HepG2 (cell line): ENCODE results near the gene RASGRP2.

ENCODE experiments used
- FOXA1 ChIP-seq, 2 experiments: fragments of 450-650 bp in 1 of 2; sonication (generic) in 1 of 2; formaldehyde crosslinking in 1 of 2; IDR thresholded peaks; 2 replicates each; pipeline versions ENCODE4 v1.4.0 to v1.6.1; 2016 to 2020; ENCODE audit warnings: missing genetic modification reagents in 1 of 2
- GTF3A ChIP-seq: sonication (generic); formaldehyde crosslinking; conservative IDR thresholded peaks from 2 replicates; pipeline ENCODE4 v1.4.0; 2020; ENCODE audit warnings: mild to moderate bottlenecking, missing genetic modification reagents
- JUNB ChIP-seq: sonication (generic); formaldehyde crosslinking; IDR thresholded peaks from 2 replicates; pipeline ENCODE4 v1.8.0; 2022; ENCODE audit warnings: missing genetic modification reagents, mild to moderate bottlenecking, borderline replicate concordance
- KDM1A ChIP-seq: IDR thresholded peaks from 2 replicates; pipeline ENCODE4 v1.6.1; 2016; ENCODE audit warnings: missing compliant biosample characterization
- MEIS2 ChIP-seq: sonication (generic); formaldehyde crosslinking; IDR thresholded peaks from 2 replicates; pipeline ENCODE4 v1.9.0; 2021; ENCODE audit warnings: mild to moderate bottlenecking, missing genetic modification reagents
- POLR2A ChIP-seq, 2 experiments: IDR thresholded peaks; 2 replicates each; pipeline ENCODE4 v1.6.1; 2011; ENCODE audit warnings: low read depth in 2 of 2, low read length in 2 of 2, mild to moderate bottlenecking in 1 of 2, moderate library complexity in 1 of 2; ENCODE audit not compliant: insufficient read depth in 1 of 2
- ZNF501 ChIP-seq: sonication (generic); formaldehyde crosslinking; IDR thresholded peaks from 2 replicates; pipeline ENCODE4 v1.5.1; 2020; ENCODE audit warnings: mild to moderate bottlenecking, moderate library complexity, missing genetic modification reagents
- ZNF615 ChIP-seq: sonication (generic); formaldehyde crosslinking; IDR thresholded peaks from 2 replicates; pipeline ENCODE4 v1.5.0; 2020; ENCODE audit warnings: mild to moderate bottlenecking, missing genetic modification reagents, borderline replicate concordance
- ZNF670 ChIP-seq: sonication (generic); formaldehyde crosslinking; IDR thresholded peaks from 2 replicates; pipeline ENCODE4 v1.8.0; 2022; ENCODE audit warnings: mild to moderate bottlenecking, missing genetic modification reagents, borderline replicate concordance
- TF ChIP-seq, protein P1 (sequence below), 2 experiments: sonication (generic) in 1 of 2; formaldehyde crosslinking in 1 of 2; IDR thresholded peaks; 2 replicates each; pipeline versions ENCODE4 v1.5.1 to v1.6.1; 2011 to 2020; ENCODE audit warnings: borderline replicate concordance in 1 of 2, low read depth in 1 of 2, low read length in 1 of 2, mild to moderate bottlenecking in 1 of 2, missing genetic modification reagents in 1 of 2, moderate library complexity in 1 of 2
- TF ChIP-seq, protein P2 (sequence below): fragments of 450-650 bp; IDR thresholded peaks from 2 replicates; pipeline ENCODE4 v1.6.1; 2017; ENCODE audit warnings: mild to moderate bottlenecking
- TF ChIP-seq, protein P3 (sequence below): sonication (generic); formaldehyde crosslinking; IDR thresholded peaks from 2 replicates; pipeline ENCODE4 v1.8.1; 2022; ENCODE audit warnings: mild to moderate bottlenecking, missing genetic modification reagents
- TF ChIP-seq, protein P4 (sequence below): sonication (generic); formaldehyde crosslinking; IDR thresholded peaks from 2 replicates; pipeline ENCODE4 v1.5.1; 2020; ENCODE audit warnings: mild to moderate bottlenecking, moderate library complexity, missing genetic modification reagents
- TF ChIP-seq, protein P5 (sequence below): sonication (generic); formaldehyde crosslinking; IDR thresholded peaks from 2 replicates; pipeline ENCODE4 v1.5.0; 2020; ENCODE audit warnings: mild to moderate bottlenecking, missing genetic modification reagents, moderate library complexity

DNA sequence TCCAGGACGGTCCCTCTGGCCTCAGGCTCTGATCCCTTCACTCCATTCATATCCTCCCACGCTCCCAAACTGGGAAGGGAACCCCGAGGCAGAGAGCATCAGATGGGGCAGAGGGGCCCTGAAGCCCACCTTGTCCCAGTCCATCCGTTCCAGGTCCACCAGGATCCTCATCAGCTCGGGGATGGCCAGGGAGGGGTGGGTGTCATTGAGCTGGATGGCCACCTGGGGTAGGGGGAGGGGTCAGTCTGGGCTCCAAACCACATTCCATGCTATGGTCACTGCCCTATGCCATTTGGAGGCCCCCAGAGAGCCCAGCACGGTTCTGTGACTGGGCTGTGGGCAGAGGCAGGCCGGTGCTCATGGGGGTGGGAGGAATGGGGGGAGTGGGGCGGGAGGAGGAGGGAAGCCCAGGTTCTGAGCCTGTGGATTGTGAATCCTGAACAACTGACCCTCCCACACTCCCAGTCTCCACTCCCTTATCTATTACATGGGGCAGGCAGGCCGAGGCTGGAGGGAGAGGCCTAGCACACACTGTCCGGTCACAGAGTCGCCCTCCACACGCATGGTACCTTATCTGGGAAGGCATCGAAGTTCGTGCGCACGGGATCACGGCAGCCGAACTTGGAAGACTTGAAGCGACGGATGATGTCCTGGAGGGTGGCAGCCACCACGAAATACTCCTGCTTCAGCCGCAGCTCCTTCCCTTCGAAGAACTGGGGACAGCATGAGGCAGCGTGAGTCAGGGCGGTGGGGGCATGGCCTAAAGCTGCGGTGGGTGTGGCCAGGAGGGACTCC, 10.4 kb upstream of the RASGRP2 start:
- TF ChIP-seq POLR2A (IDR thresholded peaks at IDR 0.05; ENCODE audit: insufficient read depth in 1 of 2, low read depth in 2 of 2, low read length in 2 of 2) (no peak), KDM1A (CRISPR knock-in tag) (no peak), FOXA1 (IDR thresholded peaks at IDR 0.05) (no peak), FOXA1 (CRISPR knock-in tag; IDR thresholded peaks at IDR 0.05) (no peak), MEIS2 (CRISPR knock-in tag) (no peak), GTF3A (CRISPR knock-in tag) (no peak), ZNF670 (CRISPR knock-in tag) (no peak), JUNB (CRISPR knock-in tag) (no peak), ZNF501 (CRISPR knock-in tag) (no peak), ZNF615 (no peak)
- TF ChIP-seq, protein P1, sequence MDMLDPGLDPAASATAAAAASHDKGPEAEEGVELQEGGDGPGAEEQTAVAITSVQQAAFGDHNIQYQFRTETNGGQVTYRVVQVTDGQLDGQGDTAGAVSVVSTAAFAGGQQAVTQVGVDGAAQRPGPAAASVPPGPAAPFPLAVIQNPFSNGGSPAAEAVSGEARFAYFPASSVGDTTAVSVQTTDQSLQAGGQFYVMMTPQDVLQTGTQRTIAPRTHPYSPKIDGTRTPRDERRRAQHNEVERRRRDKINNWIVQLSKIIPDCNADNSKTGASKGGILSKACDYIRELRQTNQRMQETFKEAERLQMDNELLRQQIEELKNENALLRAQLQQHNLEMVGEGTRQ (IDR thresholded peaks at IDR 0.05; ENCODE audit: low read depth, low read length): no peak
- TF ChIP-seq, protein P1 (CRISPR knock-in tag; IDR thresholded peaks at IDR 0.05; ENCODE audit: borderline replicate concordance): no peak
- TF ChIP-seq, protein P2, sequence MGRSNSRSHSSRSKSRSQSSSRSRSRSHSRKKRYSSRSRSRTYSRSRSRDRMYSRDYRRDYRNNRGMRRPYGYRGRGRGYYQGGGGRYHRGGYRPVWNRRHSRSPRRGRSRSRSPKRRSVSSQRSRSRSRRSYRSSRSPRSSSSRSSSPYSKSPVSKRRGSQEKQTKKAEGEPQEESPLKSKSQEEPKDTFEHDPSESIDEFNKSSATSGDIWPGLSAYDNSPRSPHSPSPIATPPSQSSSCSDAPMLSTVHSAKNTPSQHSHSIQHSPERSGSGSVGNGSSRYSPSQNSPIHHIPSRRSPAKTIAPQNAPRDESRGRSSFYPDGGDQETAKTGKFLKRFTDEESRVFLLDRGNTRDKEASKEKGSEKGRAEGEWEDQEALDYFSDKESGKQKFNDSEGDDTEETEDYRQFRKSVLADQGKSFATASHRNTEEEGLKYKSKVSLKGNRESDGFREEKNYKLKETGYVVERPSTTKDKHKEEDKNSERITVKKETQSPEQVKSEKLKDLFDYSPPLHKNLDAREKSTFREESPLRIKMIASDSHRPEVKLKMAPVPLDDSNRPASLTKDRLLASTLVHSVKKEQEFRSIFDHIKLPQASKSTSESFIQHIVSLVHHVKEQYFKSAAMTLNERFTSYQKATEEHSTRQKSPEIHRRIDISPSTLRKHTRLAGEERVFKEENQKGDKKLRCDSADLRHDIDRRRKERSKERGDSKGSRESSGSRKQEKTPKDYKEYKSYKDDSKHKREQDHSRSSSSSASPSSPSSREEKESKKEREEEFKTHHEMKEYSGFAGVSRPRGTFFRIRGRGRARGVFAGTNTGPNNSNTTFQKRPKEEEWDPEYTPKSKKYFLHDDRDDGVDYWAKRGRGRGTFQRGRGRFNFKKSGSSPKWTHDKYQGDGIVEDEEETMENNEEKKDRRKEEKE: no peak
- TF ChIP-seq, protein P3, sequence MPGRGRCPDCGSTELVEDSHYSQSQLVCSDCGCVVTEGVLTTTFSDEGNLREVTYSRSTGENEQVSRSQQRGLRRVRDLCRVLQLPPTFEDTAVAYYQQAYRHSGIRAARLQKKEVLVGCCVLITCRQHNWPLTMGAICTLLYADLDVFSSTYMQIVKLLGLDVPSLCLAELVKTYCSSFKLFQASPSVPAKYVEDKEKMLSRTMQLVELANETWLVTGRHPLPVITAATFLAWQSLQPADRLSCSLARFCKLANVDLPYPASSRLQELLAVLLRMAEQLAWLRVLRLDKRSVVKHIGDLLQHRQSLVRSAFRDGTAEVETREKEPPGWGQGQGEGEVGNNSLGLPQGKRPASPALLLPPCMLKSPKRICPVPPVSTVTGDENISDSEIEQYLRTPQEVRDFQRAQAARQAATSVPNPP (CRISPR knock-in tag): no peak
- TF ChIP-seq, protein P4, sequence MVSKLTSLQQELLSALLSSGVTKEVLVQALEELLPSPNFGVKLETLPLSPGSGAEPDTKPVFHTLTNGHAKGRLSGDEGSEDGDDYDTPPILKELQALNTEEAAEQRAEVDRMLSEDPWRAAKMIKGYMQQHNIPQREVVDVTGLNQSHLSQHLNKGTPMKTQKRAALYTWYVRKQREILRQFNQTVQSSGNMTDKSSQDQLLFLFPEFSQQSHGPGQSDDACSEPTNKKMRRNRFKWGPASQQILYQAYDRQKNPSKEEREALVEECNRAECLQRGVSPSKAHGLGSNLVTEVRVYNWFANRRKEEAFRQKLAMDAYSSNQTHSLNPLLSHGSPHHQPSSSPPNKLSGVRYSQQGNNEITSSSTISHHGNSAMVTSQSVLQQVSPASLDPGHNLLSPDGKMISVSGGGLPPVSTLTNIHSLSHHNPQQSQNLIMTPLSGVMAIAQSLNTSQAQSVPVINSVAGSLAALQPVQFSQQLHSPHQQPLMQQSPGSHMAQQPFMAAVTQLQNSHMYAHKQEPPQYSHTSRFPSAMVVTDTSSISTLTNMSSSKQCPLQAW: no peak
- TF ChIP-seq, protein P5, sequence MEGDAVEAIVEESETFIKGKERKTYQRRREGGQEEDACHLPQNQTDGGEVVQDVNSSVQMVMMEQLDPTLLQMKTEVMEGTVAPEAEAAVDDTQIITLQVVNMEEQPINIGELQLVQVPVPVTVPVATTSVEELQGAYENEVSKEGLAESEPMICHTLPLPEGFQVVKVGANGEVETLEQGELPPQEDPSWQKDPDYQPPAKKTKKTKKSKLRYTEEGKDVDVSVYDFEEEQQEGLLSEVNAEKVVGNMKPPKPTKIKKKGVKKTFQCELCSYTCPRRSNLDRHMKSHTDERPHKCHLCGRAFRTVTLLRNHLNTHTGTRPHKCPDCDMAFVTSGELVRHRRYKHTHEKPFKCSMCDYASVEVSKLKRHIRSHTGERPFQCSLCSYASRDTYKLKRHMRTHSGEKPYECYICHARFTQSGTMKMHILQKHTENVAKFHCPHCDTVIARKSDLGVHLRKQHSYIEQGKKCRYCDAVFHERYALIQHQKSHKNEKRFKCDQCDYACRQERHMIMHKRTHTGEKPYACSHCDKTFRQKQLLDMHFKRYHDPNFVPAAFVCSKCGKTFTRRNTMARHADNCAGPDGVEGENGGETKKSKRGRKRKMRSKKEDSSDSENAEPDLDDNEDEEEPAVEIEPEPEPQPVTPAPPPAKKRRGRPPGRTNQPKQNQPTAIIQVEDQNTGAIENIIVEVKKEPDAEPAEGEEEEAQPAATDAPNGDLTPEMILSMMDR (CRISPR knock-in tag): no peak
